ENCODE measurements around the gene SLC35B2. TPM values are rescaled to one million over a fixed set of nuclear protein-coding genes. Genes with fewer than 3 reads are reported as not detected.

SLC35B2 gene
- total and polyA plus RNA-seq, 2 experiments from 2014 or later = 74.1 to 104 TPM

- H3K36me3 ChIP-seq (replicated peaks; ENCODE audit: insufficient read depth, low read depth) = no peaks in the 10 kb centered on the region
- no peaks in the 10 kb centered on the region for H3K9me2 ChIP-seq (replicated peaks; ENCODE audit: insufficient read depth)
- WGBS (ENCODE audit: low lambda C conversion rate, missing lambda C conversion rate) = 2% methylated on average over 8 of the region's 12 CpGs
- H2AFZ ChIP-seq = peak overlapping the region; percentile 95
- no peaks in the 10 kb centered on the region for H3K27me3 ChIP-seq
- H3K4me2 ChIP-seq = peak overlapping the region; percentile 98
- H3K4me3 ChIP-seq = peak overlapping the region; percentile 100
- TF ChIP-seq EZH2phosphoT487 (IDR thresholded peaks at IDR 0.05; ENCODE audit: low read depth, severe bottlenecking, unreplicated experiment) (no peak), CTCF (IDR thresholded peaks at IDR 0.05; ENCODE audit: poor library complexity) (no peak), EZH2 (IDR thresholded peaks at IDR 0.05; ENCODE audit: borderline replicate concordance) (no peak)
- peaks cover 33% of the 10 kb centered on the region for H4K20me1 ChIP-seq (ENCODE audit: insufficient read depth, poor library complexity, severe bottlenecking)
- H3K27ac ChIP-seq = peak overlapping the region; percentile 96
- no peak for DNase-seq (ENCODE audit: low spot score)
- H3K9me3 ChIP-seq (ENCODE audit: low read depth) = no peaks in the 10 kb centered on the region
- H3K4me1 ChIP-seq (ENCODE audit: insufficient read depth) = peaks cover 5% of the 10 kb centered on the region
- H3K79me2 ChIP-seq = peaks cover 36% of the 10 kb centered on the region
Observed at GRCh38 chr6:44256775-44257024, 628 bp downstream of the SLC35B2 start.

- H3K4me2 ChIP-seq = peak overlapping the region; percentile 98
- no peak for DNase-seq (ENCODE audit: low spot score)
- WGBS (ENCODE audit: low lambda C conversion rate, missing lambda C conversion rate) = 24% methylated on average over 15 of the region's 15 CpGs
- no peaks in the 10 kb centered on the region for H3K9me3 ChIP-seq (ENCODE audit: low read depth)
- H3K79me2 ChIP-seq = peaks cover 42% of the 10 kb centered on the region
- no peaks in the 10 kb centered on the region for H3K36me3 ChIP-seq (replicated peaks; ENCODE audit: insufficient read depth, low read depth)
- H3K4me3 ChIP-seq = peak overlapping the region; percentile 100
- TF ChIP-seq EZH2phosphoT487 (IDR thresholded peaks at IDR 0.05; ENCODE audit: low read depth, severe bottlenecking, unreplicated experiment) (no peak), CTCF (IDR thresholded peaks at IDR 0.05; ENCODE audit: poor library complexity) (no peak), EZH2 (IDR thresholded peaks at IDR 0.05; ENCODE audit: borderline replicate concordance) (no peak)
- peaks cover 39% of the 10 kb centered on the region for H4K20me1 ChIP-seq (ENCODE audit: insufficient read depth, poor library complexity, severe bottlenecking)
- H3K27me3 ChIP-seq = no peaks in the 10 kb centered on the region
- no peaks in the 10 kb centered on the region for H3K9me2 ChIP-seq (replicated peaks; ENCODE audit: insufficient read depth)
- H3K27ac ChIP-seq = peak overlapping the region; percentile 96
- H2AFZ ChIP-seq = peak overlapping the region; percentile 95
- peaks cover 5% of the 10 kb centered on the region for H3K4me1 ChIP-seq (ENCODE audit: insufficient read depth)
Observed at GRCh38 chr6:44255871-44256774, 1.2 kb downstream of the SLC35B2 start.

GRCh38 chr6:44255105-44255808 is 2.1 kb downstream of the SLC35B2 start:
- peaks cover 47% of the 10 kb centered on the region for H4K20me1 ChIP-seq (ENCODE audit: insufficient read depth, poor library complexity, severe bottlenecking)
- TF ChIP-seq EZH2 (IDR thresholded peaks at IDR 0.05; ENCODE audit: borderline replicate concordance) (no peak), CTCF (IDR thresholded peaks at IDR 0.05; ENCODE audit: poor library complexity) (no peak), EZH2phosphoT487 (IDR thresholded peaks at IDR 0.05; ENCODE audit: low read depth, severe bottlenecking, unreplicated experiment) (no peak)
- no peak overlapping the region for H3K4me3 ChIP-seq
- peaks cover 50% of the 10 kb centered on the region for H3K79me2 ChIP-seq
- no peaks in the 10 kb centered on the region for H3K27me3 ChIP-seq
- no peaks in the 10 kb centered on the region for H3K9me2 ChIP-seq (replicated peaks; ENCODE audit: insufficient read depth)
- no peak overlapping the region for H3K27ac ChIP-seq
- no peaks in the 10 kb centered on the region for H3K9me3 ChIP-seq (ENCODE audit: low read depth)
- no peak overlapping the region for H2AFZ ChIP-seq
- H3K4me2 ChIP-seq = peak overlapping the region; percentile 98
- H3K36me3 ChIP-seq (replicated peaks; ENCODE audit: insufficient read depth, low read depth) = no peaks in the 10 kb centered on the region
- WGBS (ENCODE audit: low lambda C conversion rate, missing lambda C conversion rate) = 85% methylated on average over 16 of the region's 16 CpGs
- H3K4me1 ChIP-seq (ENCODE audit: insufficient read depth) = peaks cover 5% of the 10 kb centered on the region
- no peak for DNase-seq (ENCODE audit: low spot score)
